Caco-2 (cell line): ENCODE measurements around the gene PDIA4. TPM values are rescaled to one million over a fixed set of nuclear protein-coding genes. Genes with fewer than 3 reads are reported as not detected.

Experiments
- BruUV-seq: library from RNA; stranded (reverse); fragments of 400-500 nt; replicated peaks from 2 replicates; lab custom pipeline; 2021; lab: Mats Ljungman, UMichigan
- CTCF ChIA-PET: fragments of 300-600 bp; sonication (Branson Sonifier 250); formaldehyde crosslinking; loops from one replicate; lab custom pipeline; 2022; ENCODE audit warnings: antibody characterized with exemption; lab: Charles Lee
- POLR2A ChIA-PET: fragments of 300-600 bp; sonication (Branson Sonifier 250); formaldehyde crosslinking; loops from one replicate; lab custom pipeline; 2022; ENCODE audit warnings: antibody characterized with exemption; lab: Charles Lee
- DNase-seq, 2 experiments: peaks; one replicate each; pipeline versions ENCODE4 v3.0.0 to v3.0.0-alpha.2; 2020 to 2022
- H3K27me3 ChIP-seq: replicated peaks from 2 replicates; pipeline ENCODE4 v1.6.0; 2011; ENCODE audit warnings: low read length; ENCODE audit not compliant: control insufficient read depth, insufficient read depth
- H3K36me3 ChIP-seq: 2 replicates; pipeline ENCODE4 v1.5.1; 2011; ENCODE audit warnings: low read length; ENCODE audit not compliant: control insufficient read depth, insufficient read depth
- H3K4me1 ChIP-seq: fragments of 250-450 bp; sonication (Bioruptor Pico); 2 replicates; pipeline ENCODE4 v1.5.1; 2020; ENCODE audit warnings: mild to moderate bottlenecking
- H3K4me3 ChIP-seq: 2 replicates; pipeline ENCODE4 v1.5.1; 2011; ENCODE audit warnings: low read depth, mild to moderate bottlenecking, control low read depth, low read length
- H3K9me3 ChIP-seq: fragments of 250-450 bp; sonication (Bioruptor Pico); 2 replicates; pipeline ENCODE4 v1.5.1; 2020; ENCODE audit warnings: mild to moderate bottlenecking, moderate library complexity
- H3K27ac Mint-ChIP-seq: one replicate; pipeline ENCODE4 v1.8.0; 2022; ENCODE audit warnings: mixed read lengths; ENCODE audit not compliant: unreplicated experiment
- H3K27me3 Mint-ChIP-seq: one replicate; pipeline ENCODE4 v1.8.0; 2022; ENCODE audit warnings: mixed read lengths; ENCODE audit not compliant: insufficient read depth, unreplicated experiment
- H3K36me3 Mint-ChIP-seq: one replicate; pipeline ENCODE4 v1.8.0; 2022; ENCODE audit warnings: mild to moderate bottlenecking, mixed read lengths; ENCODE audit not compliant: insufficient read depth, unreplicated experiment
- H3K4me1 Mint-ChIP-seq: one replicate; pipeline ENCODE4 v1.8.0; 2022; ENCODE audit warnings: low read depth, mixed read lengths; ENCODE audit not compliant: unreplicated experiment
- H3K4me3 Mint-ChIP-seq: one replicate; pipeline ENCODE4 v1.8.0; 2022; ENCODE audit warnings: mild to moderate bottlenecking, moderate library complexity, mixed read lengths; ENCODE audit not compliant: unreplicated experiment
- H3K9me3 Mint-ChIP-seq: one replicate; pipeline ENCODE4 v1.8.0; 2022; ENCODE audit warnings: mixed read lengths; ENCODE audit not compliant: unreplicated experiment
- CTCF ChIP-seq, 2 experiments: fragments of 200-600 bp in 1 of 2; IDR thresholded peaks; 1 replicate in 1 of 2; 2 replicates in 1 of 2; pipeline versions ENCODE4 v1.5.1 to v1.8.0; 2011 to 2022; ENCODE audit warnings: antibody characterized with exemption in 1 of 2, control low read depth in 1 of 2, inconsistent platforms in 1 of 2, low read depth in 1 of 2, low read length in 1 of 2, mild to moderate bottlenecking in 1 of 2, moderate library complexity in 1 of 2; ENCODE audit not compliant: insufficient read depth in 1 of 2, severe bottlenecking in 1 of 2, unreplicated experiment in 1 of 2
- intact Hi-C: fragments of 100-400 bp; cut with micrococcal nuclease; formaldehyde crosslinking; loops from one replicate; pipeline ENCODE4 v1.10.0; 2022; ENCODE audit not compliant: unreplicated experiment
- total RNA-seq: library from RNA; stranded (reverse); gene quantifications from 2 replicates; pipeline ENCODE4 v1.2.3, GENCODE V29; 2022

Gene PDIA4
- total RNA-seq, 1 experiment from 2014 or later = 197 TPM

DNA sequence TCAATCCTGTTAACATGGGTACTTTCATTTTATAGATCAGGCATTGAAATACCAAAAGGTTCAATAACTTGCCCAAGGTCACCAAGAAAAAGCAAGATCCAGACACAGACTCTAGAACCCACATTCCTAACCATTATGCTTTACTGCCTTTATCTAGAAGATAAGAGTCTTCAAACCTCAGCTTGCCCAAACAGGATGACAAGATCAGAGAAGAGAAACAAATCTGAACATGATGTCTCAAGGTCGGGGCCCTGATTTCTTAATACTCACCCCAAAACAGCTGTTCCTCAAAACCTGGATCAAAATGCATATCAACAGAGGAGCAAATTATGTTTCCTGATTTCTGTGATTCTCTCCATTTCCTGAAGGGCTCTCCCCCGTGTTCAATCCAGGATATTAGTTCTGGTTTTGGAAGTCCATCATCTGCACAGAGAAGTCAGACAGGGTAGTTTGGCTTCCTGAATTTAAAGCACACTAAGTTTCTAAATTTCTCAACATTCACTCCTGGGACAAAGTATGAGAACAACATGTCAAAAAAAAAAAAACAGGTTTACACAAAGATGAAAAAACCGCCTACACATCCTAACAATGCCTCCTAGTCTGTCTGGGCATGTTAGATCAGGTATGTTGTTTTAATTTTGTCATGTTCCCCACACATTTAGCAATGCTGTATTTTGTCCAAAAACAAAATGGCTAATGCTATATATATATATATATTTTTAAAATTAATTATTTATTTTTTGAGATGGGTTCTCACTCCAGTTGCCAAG, 46.0 kb upstream of the PDIA4 start:
- intact Hi-C loops = no loop called here
- H3K4me3 ChIP-seq = no peak overlapping the region
- no peaks in the 10 kb centered on the region for H3K9me3 ChIP-seq
- no peak overlapping the region for H3K27ac Mint-ChIP-seq
- H3K9me3 Mint-ChIP-seq = no peaks in the 10 kb centered on the region
- ChIA-PET CTCF (no interaction called here), POLR2A (no interaction called here)
- H3K4me1 Mint-ChIP-seq = no peaks in the 10 kb centered on the region
- peaks cover 44% of the 10 kb centered on the region for H3K36me3 Mint-ChIP-seq
- H3K27me3 Mint-ChIP-seq = no peaks in the 10 kb centered on the region
- TF ChIP-seq CTCF (IDR thresholded peaks at IDR 0.05; ENCODE audit: insufficient read depth in 1 of 2, low read depth in 1 of 2, low read length in 1 of 2, severe bottlenecking in 1 of 2, unreplicated experiment in 1 of 2) = no peak
- no peaks in the 10 kb centered on the region for H3K27me3 ChIP-seq
- BruUV-seq = no TSS peak
- no peaks in the 10 kb centered on the region for H3K4me1 ChIP-seq
- no peak for DNase-seq
- no peak overlapping the region for H3K4me3 Mint-ChIP-seq
- no peaks in the 10 kb centered on the region for H3K36me3 ChIP-seq

GRCh38 chr7:149072438-149072775, 44.1 kb upstream of the PDIA4 start:
- no TSS peak for BruUV-seq
- Histone ChIP-seq H3K4me1 (no peaks in the 10 kb centered on the region), H3K36me3 (no peaks in the 10 kb centered on the region), H3K27me3 (no peaks in the 10 kb centered on the region), H3K4me3 (no peak overlapping the region), H3K9me3 (no peaks in the 10 kb centered on the region)
- Mint-ChIP-seq H3K36me3 (peaks cover 50% of the 10 kb centered on the region), H3K27ac (no peak overlapping the region), H3K27me3 (no peaks in the 10 kb centered on the region), H3K4me1 (no peaks in the 10 kb centered on the region), H3K9me3 (no peaks in the 10 kb centered on the region), H3K4me3 (no peak overlapping the region)
- POLR2A ChIA-PET = no interaction called here
- TF ChIP-seq CTCF (IDR thresholded peaks at IDR 0.05; ENCODE audit: insufficient read depth in 1 of 2, low read depth in 1 of 2, low read length in 1 of 2, severe bottlenecking in 1 of 2, unreplicated experiment in 1 of 2) = no peak
- intact Hi-C loops = no loop called here
- DNase-seq = no peak
- CTCF ChIA-PET = no interaction called here

- intact Hi-C loops = no loop called here
- Mint-ChIP-seq H3K27me3 (no peaks in the 10 kb centered on the region), H3K9me3 (no peaks in the 10 kb centered on the region), H3K27ac (no peak overlapping the region), H3K36me3 (peaks cover 47% of the 10 kb centered on the region), H3K4me3 (no peak overlapping the region), H3K4me1 (no peaks in the 10 kb centered on the region)
- Histone ChIP-seq H3K36me3 (no peaks in the 10 kb centered on the region), H3K4me1 (no peaks in the 10 kb centered on the region), H3K4me3 (no peak overlapping the region), H3K9me3 (no peaks in the 10 kb centered on the region), H3K27me3 (no peaks in the 10 kb centered on the region)
- BruUV-seq = no TSS peak
- peak in 1 of 2 experiments; percentile 29 for DNase-seq
- POLR2A ChIA-PET = no interaction called here
- CTCF ChIA-PET = no interaction called here
- peak; percentile 21 to 31 for TF ChIP-seq CTCF (IDR thresholded peaks at IDR 0.05; ENCODE audit: insufficient read depth in 1 of 2, low read depth in 1 of 2, low read length in 1 of 2, severe bottlenecking in 1 of 2, unreplicated experiment in 1 of 2)
Observed at GRCh38 chr7:149071641-149072437, 43.5 kb upstream of the PDIA4 start.
